ENCODE measurements around the gene EEPD1.

The EEPD1 gene

GRCh38 chr7:36296284-36296683 is 143.2 kb downstream of the EEPD1 start:
- DNase-seq (ENCODE audit: extremely low read depth in 1 of 2, low read depth in 1 of 2) = no peak

GRCh38 chr7:36297364-36298009 is 144.4 kb downstream of the EEPD1 start:
- DNase-seq (ENCODE audit: extremely low read depth in 1 of 2, low read depth in 1 of 2) = no peak

GRCh38 chr7:36298106-36298505 is 145.1 kb downstream of the EEPD1 start:
- DNase-seq (ENCODE audit: extremely low read depth in 1 of 2, low read depth in 1 of 2) = no peak

- DNase-seq (ENCODE audit: extremely low read depth in 1 of 2, low read depth in 1 of 2) = no peak
Measured at GRCh38 chr7:36299223-36299774, 146.2 kb downstream of the EEPD1 start.

- no peak for DNase-seq (ENCODE audit: extremely low read depth in 1 of 2, low read depth in 1 of 2)
Measured at GRCh38 chr7:36299823-36300341, 146.8 kb downstream of the EEPD1 start.

GRCh38 chr7:36300696-36301350 is 147.8 kb downstream of the EEPD1 start:
- no peak for DNase-seq (ENCODE audit: extremely low read depth in 1 of 2, low read depth in 1 of 2)

- no peak for DNase-seq (ENCODE audit: extremely low read depth in 1 of 2, low read depth in 1 of 2)
Measured at GRCh38 chr7:36301914-36302771, 149.1 kb downstream of the EEPD1 start.

GRCh38 chr7:36303202-36304098 is 150.4 kb downstream of the EEPD1 start:
- no peak for DNase-seq (ENCODE audit: extremely low read depth in 1 of 2, low read depth in 1 of 2)

GRCh38 chr7:36304099-36304425 is 151.0 kb downstream of the EEPD1 start:
- no peak for DNase-seq (ENCODE audit: extremely low read depth in 1 of 2, low read depth in 1 of 2)

- no peak for DNase-seq (ENCODE audit: extremely low read depth in 1 of 2, low read depth in 1 of 2)
Measured at GRCh38 chr7:36305226-36305625, 152.2 kb downstream of the EEPD1 start.

GRCh38 chr7:36305648-36306047 is 152.6 kb downstream of the EEPD1 start:
- no peak for DNase-seq (ENCODE audit: extremely low read depth in 1 of 2, low read depth in 1 of 2)

- no peak for DNase-seq (ENCODE audit: extremely low read depth in 1 of 2, low read depth in 1 of 2)
Measured at GRCh38 chr7:36306222-36306621, 153.2 kb downstream of the EEPD1 start.

- DNase-seq (ENCODE audit: extremely low read depth in 1 of 2, low read depth in 1 of 2) = no peak
Measured at GRCh38 chr7:36306722-36307121, 153.7 kb downstream of the EEPD1 start.

GRCh38 chr7:36308031-36308430 is 155.0 kb downstream of the EEPD1 start:
- no peak for DNase-seq (ENCODE audit: extremely low read depth in 1 of 2, low read depth in 1 of 2)

- DNase-seq (ENCODE audit: extremely low read depth in 1 of 2, low read depth in 1 of 2) = no peak
Measured at GRCh38 chr7:36309301-36309700, 156.2 kb downstream of the EEPD1 start.

GRCh38 chr7:36309716-36310115 is 156.7 kb downstream of the EEPD1 start:
- no peak for DNase-seq (ENCODE audit: extremely low read depth in 1 of 2, low read depth in 1 of 2)

- DNase-seq (ENCODE audit: extremely low read depth in 1 of 2, low read depth in 1 of 2) = no peak
Measured at GRCh38 chr7:36310897-36311296, 157.8 kb downstream of the EEPD1 start.

GRCh38 chr7:36311539-36311938 is 158.5 kb downstream of the EEPD1 start:
- no peak for DNase-seq (ENCODE audit: extremely low read depth in 1 of 2, low read depth in 1 of 2)

GRCh38 chr7:36312064-36312914 is 159.2 kb downstream of the EEPD1 start:
- DNase-seq (ENCODE audit: extremely low read depth in 1 of 2, low read depth in 1 of 2) = no peak

Data from activated CD8-positive, alpha-beta memory T cell treated with anti-CD3 and anti-CD28 coated beads for 1 hour (primary cell).